HG03457 (cell line): ENCODE measurements around the gene PCDHB10.
"Not testable (repeated sequence)": the region's sequence is repeated elsewhere in the genome, so short reads cannot be mapped to it uniquely, and the experiment has no call there.

Source experiments
- ATAC-seq: cut with Tn5 transposase; IDR thresholded peaks from one replicate; pipeline ENCODE4 v1.9.1; 2021; ENCODE audit warnings: moderate number of reproducible peaks; ENCODE audit not compliant: unreplicated experiment

PCDHB10 gene

DNA sequence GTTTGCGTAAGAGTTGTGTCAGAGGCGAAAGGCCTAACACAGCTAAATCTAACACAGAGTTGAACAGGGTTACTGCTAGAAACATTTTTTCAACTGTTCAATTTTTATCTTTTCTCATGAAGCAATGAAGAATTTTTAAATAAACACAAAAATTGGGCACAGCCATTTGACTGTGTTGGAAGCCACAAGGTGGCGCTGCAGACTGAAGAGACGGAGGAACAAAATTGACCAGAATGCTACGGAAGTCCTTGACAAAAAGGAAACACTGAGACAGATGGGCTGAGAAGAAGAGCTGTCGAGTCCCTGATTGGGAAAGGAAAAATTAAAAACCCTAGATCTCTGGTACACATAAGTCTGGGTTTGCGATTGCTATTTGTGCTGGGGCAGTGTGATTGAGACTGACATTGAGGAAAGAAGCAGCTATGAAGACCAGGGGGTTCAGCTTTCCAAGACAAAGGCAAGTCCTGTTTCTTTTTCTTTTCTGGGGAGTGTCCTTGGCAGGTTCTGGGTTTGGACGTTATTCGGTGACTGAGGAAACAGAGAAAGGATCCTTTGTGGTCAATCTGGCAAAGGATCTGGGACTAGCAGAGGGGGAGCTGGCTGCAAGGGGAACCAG is 5.1 kb upstream of the PCDHB10 start, which contains the start of gene PCDHB9:
PCDHB9 (plus strand) TSS at position 265 of the 616 bp plus-strand sequence; CDS start at position 423, 158 bp downstream.
- no peak for ATAC-seq

- not testable (repeated sequence) for ATAC-seq
Observed at GRCh38 chr5:141188682-141189081, 3.5 kb upstream of the PCDHB10 start.

- ATAC-seq: not testable (repeated sequence)
Observed at GRCh38 chr5:141189131-141189530, 3.0 kb upstream of the PCDHB10 start.

DNA sequence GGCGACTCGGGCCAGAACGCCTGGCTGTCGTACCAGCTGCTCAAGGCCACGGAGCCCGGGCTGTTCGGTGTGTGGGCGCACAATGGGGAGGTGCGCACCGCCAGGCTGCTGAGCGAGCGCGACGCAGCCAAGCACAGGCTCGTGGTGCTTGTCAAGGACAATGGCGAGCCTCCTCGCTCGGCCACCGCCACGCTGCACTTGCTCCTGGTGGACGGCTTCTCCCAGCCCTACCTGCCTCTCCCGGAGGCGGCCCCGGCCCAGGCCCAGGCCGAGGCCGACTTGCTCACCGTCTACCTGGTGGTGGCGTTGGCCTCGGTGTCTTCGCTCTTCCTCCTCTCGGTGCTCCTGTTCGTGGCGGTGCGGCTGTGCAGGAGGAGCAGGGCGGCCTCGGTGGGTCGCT is 2.2 kb downstream of the PCDHB10 start:
- not testable (repeated sequence) for ATAC-seq

DNA sequence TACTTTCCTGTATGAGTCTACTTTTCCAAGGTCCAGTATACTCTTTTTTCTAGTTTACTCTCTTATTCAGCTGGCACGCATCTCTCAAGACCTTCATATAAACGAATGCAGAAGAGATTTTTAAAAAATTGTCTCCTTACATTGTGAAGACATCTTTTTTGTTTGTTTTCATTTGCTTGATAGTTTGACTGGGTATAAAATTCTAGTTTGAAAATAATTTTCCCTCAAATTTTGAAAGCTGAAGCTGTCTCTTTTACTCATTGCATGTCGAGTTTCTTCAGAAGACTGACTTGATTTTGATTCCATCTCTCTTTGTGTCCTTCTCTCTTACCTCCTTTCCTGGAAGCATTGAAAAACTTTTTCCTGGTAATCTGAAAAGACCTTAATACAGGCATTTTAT is 4.2 kb downstream of the PCDHB10 start:
- ATAC-seq: no peak

DNA sequence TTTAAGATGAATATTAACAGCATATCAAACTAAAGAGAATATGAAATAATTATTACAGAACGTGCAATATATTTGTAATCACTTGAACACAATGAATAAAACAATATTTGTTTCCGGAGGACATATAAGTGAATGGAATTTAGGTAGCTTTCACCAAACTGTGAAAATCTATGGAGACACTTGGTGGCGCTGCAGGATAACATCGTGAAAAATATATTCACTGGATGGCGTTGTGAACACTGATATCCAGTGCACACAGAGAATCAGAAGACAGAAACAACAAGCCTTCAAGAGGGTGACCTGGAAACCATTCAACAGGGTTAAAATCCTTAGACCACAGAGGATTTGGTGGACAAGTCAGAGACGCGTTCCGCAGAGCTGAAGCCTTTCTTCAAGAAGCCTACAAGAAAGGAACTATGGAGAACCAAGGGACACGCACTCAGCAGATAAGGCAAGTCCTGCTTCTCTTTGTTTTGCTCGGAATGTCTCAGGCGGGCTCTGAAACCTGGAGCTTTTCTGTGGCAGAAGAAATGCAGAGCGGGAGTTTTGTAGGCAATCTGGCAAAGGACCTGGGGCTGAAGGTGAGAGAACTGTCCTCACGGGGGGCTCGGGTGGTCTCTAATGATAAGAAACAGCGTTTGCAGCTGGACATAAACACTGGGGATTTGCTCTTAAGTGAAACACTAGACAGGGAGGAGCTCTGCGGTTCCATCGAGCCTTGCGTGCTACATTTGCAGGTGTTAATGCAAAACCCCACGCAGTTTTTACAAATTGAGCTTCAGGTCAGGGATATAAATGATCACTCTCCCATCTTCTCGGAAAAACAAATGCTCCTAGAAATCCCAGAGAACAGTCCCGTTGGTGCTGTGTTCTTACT is 7.4 kb downstream of the PCDHB10 start, which contains the start of gene PCDHB11:
PCDHB11 (plus strand) TSS at position 269 of the 877 bp plus-strand sequence; CDS start at position 417, 148 bp downstream.
- no peak for ATAC-seq

GRCh38 chr5:141201126-141201525 is 9.0 kb downstream of the PCDHB10 start:
- not testable (repeated sequence) for ATAC-seq

- not testable (repeated sequence) for ATAC-seq
Observed at GRCh38 chr5:141201646-141202045, 9.5 kb downstream of the PCDHB10 start.

DNA sequence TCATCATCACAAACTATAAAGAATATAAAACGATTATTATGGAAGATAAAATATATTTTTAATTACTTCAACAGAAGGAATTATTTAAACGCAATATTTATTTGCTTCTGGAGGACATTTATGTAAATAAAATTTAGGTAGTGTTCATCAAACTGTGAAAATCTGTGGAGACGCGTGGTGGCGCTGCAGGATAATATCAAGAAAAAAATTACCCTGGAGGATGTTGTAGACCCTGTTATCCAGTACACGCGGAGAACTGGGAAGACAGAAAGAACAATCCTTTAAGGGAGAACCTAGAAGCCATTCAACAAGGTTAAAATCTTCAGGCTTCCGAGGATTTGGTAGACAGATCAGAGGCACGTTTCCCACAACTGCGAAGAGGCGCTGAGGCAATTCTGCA is 16.3 kb downstream of the PCDHB10 start, which contains the start of gene PCDHB12:
PCDHB12 (plus strand) TSS at position 242 of the 400 bp plus-strand sequence. CDS start 189 bp downstream, outside the sequence.
- no peak for ATAC-seq

GRCh38 chr5:141210281-141210680 is 18.1 kb downstream of the PCDHB10 start:
- not testable (repeated sequence) for ATAC-seq

- not testable (repeated sequence) for ATAC-seq
Observed at GRCh38 chr5:141210849-141211248, 18.7 kb downstream of the PCDHB10 start.

DNA sequence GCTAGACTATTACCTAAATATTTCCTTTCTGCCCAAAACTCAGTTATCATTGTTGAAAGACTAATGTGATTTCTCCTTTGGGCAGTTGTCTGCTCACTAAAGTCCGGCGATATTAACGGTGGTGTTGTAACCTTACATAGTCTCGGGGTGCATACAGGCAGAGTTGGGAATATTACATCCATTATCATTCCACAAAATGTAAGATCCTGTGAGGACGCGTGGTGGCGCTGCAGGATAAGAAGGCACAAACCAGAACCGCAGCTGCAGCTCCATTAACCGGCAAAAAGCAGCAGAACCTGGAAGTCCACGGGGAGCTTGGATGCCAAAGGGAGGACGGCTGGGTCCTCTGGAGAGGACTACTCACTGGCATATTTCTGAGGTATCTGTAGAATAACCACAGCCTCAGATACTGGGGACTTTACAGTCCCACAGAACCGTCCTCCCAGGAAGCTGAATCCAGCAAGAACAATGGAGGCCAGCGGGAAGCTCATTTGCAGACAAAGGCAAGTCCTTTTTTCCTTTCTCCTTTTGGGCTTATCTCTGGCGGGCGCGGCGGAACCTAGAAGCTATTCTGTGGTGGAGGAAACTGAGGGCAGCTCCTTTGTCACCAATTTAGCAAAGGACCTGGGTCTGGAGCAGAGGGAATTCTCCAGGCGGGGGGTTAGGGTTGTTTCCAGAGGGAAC is 21.6 kb downstream of the PCDHB10 start, which contains the start of gene PCDHB13:
PCDHB13 (plus strand) TSS at position 264 of the 684 bp plus-strand sequence; CDS start at position 469, 205 bp downstream.
- ATAC-seq: not testable (repeated sequence)

DNA sequence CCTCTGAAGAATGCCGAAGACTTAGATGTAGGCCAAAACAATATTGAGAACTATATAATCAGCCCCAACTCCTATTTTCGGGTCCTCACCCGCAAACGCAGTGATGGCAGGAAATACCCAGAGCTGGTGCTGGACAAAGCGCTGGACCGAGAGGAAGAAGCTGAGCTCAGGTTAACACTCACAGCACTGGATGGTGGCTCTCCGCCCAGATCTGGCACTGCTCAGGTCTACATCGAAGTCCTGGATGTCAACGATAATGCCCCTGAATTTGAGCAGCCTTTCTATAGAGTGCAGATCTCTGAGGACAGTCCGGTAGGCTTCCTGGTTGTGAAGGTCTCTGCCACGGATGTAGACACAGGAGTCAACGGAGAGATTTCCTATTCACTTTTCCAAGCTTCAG is 22.4 kb downstream of the PCDHB10 start:
- ATAC-seq: not testable (repeated sequence)

GRCh38 chr5:141215504-141215903 is 23.4 kb downstream of the PCDHB10 start:
- not testable (repeated sequence) for ATAC-seq

DNA sequence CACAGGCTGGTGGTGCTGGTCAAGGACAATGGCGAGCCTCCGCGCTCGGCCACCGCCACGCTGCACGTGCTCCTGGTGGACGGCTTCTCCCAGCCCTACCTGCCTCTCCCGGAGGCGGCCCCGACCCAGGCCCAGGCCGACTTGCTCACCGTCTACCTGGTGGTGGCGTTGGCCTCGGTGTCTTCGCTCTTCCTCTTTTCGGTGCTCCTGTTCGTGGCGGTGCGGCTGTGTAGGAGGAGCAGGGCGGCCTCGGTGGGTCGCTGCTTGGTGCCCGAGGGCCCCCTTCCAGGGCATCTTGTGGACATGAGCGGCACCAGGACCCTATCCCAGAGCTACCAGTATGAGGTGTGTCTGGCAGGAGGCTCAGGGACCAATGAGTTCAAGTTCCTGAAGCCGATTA is 23.9 kb downstream of the PCDHB10 start:
- not testable (repeated sequence) for ATAC-seq

GRCh38 chr5:141223112-141223783 is 31.1 kb downstream of the PCDHB10 start, which contains the start of gene PCDHB14:
PCDHB14 (plus strand) TSS chr5:141223343; CDS start chr5:141223506, 163 bp downstream.
- no peak for ATAC-seq

DNA sequence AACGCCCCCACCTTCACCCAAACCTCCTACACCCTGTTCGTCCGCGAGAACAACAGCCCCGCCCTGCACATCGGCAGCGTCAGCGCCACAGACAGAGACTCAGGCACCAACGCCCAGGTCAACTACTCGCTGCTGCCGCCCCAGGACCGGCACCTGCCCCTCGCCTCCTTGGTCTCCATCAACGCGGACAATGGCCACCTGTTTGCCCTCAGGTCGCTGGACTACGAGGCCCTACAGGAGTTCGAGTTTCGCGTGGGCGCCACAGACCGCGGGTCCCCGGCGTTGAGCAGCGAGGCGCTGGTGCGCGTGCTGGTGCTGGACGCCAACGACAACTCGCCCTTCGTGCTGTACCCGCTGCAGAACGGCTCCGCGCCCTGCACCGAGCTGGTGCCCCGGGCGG is 32.7 kb downstream of the PCDHB10 start:
- ATAC-seq: not testable (repeated sequence)

- not testable (repeated sequence) for ATAC-seq
Observed at GRCh38 chr5:141225421-141225820, 33.3 kb downstream of the PCDHB10 start.

DNA sequence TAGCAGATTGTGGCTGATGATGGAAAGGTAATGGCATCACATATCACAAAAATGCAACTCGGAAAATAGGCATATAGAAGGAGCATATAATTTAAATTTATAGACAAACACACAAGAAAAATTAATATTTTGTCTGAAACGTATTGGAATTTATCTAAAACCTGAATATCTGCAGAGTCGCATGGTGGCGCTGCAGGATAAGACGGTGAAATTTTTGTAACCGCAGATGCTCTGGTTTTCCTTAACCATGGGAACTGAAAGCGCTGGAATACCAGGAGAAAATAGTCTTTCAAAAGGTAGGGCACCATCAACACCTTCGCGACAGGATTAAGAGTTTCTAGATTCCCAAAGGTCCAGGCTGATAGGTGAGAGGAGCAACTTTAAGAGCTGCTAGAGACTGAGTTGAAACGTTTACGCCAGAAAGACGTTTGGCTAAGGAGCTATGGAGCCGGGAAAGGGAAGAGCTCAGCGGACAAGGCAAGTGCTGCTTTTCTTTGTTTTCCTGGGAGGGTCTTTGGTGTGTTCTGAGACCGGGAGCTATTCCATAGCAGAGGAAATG is 42.0 kb downstream of the PCDHB10 start:
- no peak for ATAC-seq

- ATAC-seq: not testable (repeated sequence)
Observed at GRCh38 chr5:141235922-141236321, 43.8 kb downstream of the PCDHB10 start.
